Breast epithelium (tissue), 4 donors: ENCODE data around the gene SASH3. TPM values are rescaled to one million over a fixed set of nuclear protein-coding genes. Genes with fewer than 3 reads are reported as not detected.
A peak's percentile ranks its signal among the peaks of the same experiment; 100 is the strongest.

Experiments
- DNase-seq, 2 donors: peaks; one replicate each; pipeline ENCODE4 v3.0.0-alpha.2; 2019; ENCODE audit warnings: low spot score in 2 of 2
- H3K27ac ChIP-seq, 2 donors: fragments of 200-600 bp; sonication (generic) in 1 of 2; one replicate each; pipeline ENCODE4 v1.5.1; 2016 to 2019; ENCODE audit warnings: mild to moderate bottlenecking in 1 of 2
- H3K27me3 ChIP-seq, 2 donors: fragments of 200-600 bp; sonication (generic) in 1 of 2; one replicate each; pipeline versions ENCODE4 v1.5.1 to v1.6.0; 2017 to 2019; ENCODE audit warnings: control low read depth in 1 of 2, mild to moderate bottlenecking in 1 of 2
- H3K36me3 ChIP-seq: fragments of 200-600 bp; one replicate; pipeline ENCODE4 v1.5.1; 2019
- H3K4me1 ChIP-seq, 2 donors: fragments of 200-600 bp; sonication (generic); one replicate each; pipeline ENCODE4 v1.5.1; 2016 to 2019; ENCODE audit warnings: control low read depth in 1 of 2
- H3K4me3 ChIP-seq, 3 donors: fragments of 200-600 bp; sonication (generic); 1 replicate in 2 of 3; 2 replicates in 1 of 3; pipeline ENCODE4 v1.5.1; 2016 to 2019; ENCODE audit warnings: mild to moderate bottlenecking in 3 of 3, moderate library complexity in 2 of 3
- H3K9me3 ChIP-seq, 2 donors: fragments of 200-600 bp; sonication (generic) in 1 of 2; one replicate each; pipeline ENCODE4 v1.5.1; 2016 to 2019; ENCODE audit warnings: control low read depth in 1 of 2
- POLR2A ChIP-seq: fragments of 450-650 bp; IDR thresholded peaks from one replicate; pipeline ENCODE4 v1.6.1; 2016; ENCODE audit warnings: antibody characterized with exemption, mild to moderate bottlenecking, moderate library complexity
- POLR2AphosphoS5 ChIP-seq, 3 donors: sonication (generic); formaldehyde crosslinking; IDR thresholded peaks; one replicate each; pipeline ENCODE4 v1.6.1; 2017; ENCODE audit warnings: antibody characterized with exemption in 3 of 3
- intact Hi-C: fragments of 100-400 bp; cut with DNase I; formaldehyde crosslinking; loops from one replicate; pipeline ENCODE4 v1.15.1; 2023; ENCODE audit warnings: low total_unique reads
- total RNA-seq, 3 donors: library from RNA; depleted of rRNA; stranded (reverse); fragments of >200 nt; gene quantifications; one replicate each; pipeline ENCODE4 v1.1.0, GENCODE V29; 2016
- TF ChIP-seq, protein P1 (sequence below), 3 donors: fragments of 450-650 bp; IDR thresholded peaks; one replicate each; pipeline ENCODE4 v1.5.1; 2016 to 2017; ENCODE audit warnings: antibody characterized with exemption in 3 of 3, mild to moderate bottlenecking in 3 of 3, moderate library complexity in 3 of 3

SASH3 gene
- total RNA-seq, 3 donors from 2014 or later: 6.6 to 18.7 (median 10.0) TPM

DNA sequence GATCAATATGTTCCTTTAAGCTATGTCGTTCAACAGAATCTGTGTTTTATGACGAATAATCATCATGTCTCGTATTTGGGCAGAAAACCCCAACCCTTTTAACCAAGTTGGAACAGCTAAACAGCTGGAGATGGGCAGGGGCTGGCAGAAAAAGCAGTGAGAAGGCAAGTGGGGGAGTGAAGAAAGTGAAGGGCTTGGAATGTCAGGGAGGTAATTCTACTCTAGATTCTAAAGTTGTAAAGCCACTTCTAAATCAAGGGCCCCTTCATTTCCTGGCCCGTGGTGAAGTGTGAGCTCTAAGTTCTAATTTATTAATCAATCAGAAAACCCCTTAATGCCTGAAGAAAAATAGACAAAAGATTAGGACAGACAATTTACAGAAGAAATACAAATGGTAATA lies 20.4 kb downstream of the SASH3 start:
- Histone ChIP-seq H3K27ac (no peak overlapping the region), H3K27me3 (peaks cover 0 to 8% of the 10 kb centered on the region in 2 donors), H3K4me1 (no peaks in the 10 kb centered on the region), H3K9me3 (no peaks in the 10 kb centered on the region), H3K4me3 (no peak overlapping the region), H3K36me3 (no peaks in the 10 kb centered on the region)
- intact Hi-C loops: no loop called here
- no peak for DNase-seq
- TF ChIP-seq, protein P1, sequence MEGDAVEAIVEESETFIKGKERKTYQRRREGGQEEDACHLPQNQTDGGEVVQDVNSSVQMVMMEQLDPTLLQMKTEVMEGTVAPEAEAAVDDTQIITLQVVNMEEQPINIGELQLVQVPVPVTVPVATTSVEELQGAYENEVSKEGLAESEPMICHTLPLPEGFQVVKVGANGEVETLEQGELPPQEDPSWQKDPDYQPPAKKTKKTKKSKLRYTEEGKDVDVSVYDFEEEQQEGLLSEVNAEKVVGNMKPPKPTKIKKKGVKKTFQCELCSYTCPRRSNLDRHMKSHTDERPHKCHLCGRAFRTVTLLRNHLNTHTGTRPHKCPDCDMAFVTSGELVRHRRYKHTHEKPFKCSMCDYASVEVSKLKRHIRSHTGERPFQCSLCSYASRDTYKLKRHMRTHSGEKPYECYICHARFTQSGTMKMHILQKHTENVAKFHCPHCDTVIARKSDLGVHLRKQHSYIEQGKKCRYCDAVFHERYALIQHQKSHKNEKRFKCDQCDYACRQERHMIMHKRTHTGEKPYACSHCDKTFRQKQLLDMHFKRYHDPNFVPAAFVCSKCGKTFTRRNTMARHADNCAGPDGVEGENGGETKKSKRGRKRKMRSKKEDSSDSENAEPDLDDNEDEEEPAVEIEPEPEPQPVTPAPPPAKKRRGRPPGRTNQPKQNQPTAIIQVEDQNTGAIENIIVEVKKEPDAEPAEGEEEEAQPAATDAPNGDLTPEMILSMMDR (IDR thresholded peaks at IDR 0.05): no peak
- TF ChIP-seq POLR2AphosphoS5 (IDR thresholded peaks at IDR 0.05) (no peak), POLR2A (no peak)

DNA sequence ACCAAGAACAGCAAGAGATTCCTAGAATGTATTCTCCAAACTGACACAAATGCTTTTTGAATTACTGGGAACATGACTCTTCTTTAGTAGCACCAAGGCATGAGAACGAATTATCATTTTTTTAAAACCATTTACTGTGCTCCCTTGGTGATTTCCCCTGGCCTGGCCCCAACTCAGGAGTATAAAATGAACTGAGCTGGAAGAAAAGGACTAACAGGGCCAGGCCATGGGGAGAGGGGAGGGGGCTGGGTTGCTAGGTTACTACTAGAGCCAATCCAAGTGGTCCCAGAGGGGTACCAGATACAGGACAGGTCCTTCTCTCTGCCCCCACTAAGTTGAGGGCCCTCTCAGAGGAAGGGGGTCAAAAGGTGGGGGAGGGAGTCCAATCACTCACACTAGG lies 23.1 kb downstream of the SASH3 start:
- DNase-seq: no peak
- Histone ChIP-seq H3K9me3 (no peaks in the 10 kb centered on the region), H3K27ac (no peak overlapping the region), H3K4me3 (no peak overlapping the region), H3K36me3 (no peaks in the 10 kb centered on the region), H3K27me3 (no peaks in the 10 kb centered on the region), H3K4me1 (no peaks in the 10 kb centered on the region)
- intact Hi-C loops: no loop called here
- TF ChIP-seq, protein P1 (IDR thresholded peaks at IDR 0.05): no peak
- no peak for TF ChIP-seq POLR2A

DNA sequence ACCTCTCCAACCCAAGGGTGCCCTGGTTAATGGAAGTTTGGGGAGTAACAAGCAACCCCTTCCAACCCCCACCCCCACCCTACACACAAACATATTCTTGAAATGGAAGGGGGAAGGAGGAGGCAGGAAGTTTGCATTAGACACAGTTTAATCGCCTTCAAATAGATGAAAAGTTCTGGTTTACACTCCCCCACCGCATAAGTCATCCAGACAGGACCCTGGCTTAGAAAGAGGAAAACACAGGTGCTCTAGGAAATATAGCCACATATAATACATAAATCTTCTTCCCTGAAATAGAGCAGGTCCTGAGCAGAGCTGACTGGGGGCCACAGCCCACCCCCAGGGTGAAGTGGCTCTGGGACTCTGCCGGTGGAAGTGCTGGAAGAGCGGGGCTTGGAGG lies 25.1 kb downstream of the SASH3 start:
- intact Hi-C loops: no loop called here

DNA sequence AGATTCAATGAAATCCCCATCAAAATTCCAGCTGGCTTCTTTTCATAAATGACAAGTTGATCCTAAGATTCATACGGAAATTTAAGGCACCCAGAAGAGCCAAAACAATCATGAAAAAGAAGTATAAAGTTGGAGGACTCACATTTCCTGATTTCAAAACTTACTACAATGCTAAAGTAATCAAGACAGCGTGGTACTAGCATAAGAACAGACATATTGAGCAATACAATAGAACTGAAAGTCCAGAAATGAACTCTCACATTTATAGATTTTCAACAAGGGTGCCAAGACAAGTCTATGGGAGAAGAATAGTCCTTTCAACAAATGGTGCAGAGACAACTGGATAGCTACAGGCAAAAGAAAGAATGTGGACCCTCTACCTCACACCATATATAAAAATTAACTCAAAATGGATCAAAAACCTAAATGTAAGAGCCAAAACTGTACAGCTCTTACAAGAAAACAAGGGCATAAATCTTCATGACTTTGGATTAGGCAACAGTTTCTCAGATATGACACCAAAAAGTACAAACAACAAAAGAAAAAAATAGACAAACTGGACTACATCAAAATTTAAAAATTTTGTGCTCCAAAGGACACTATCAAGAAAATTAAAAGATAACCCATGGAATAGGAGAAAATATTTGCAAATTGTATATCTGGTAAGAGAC lies 28.5 kb downstream of the SASH3 start:
- Histone ChIP-seq H3K36me3 (no peaks in the 10 kb centered on the region), H3K4me3 (no peak overlapping the region), H3K4me1 (no peaks in the 10 kb centered on the region), H3K27me3 (no peaks in the 10 kb centered on the region), H3K27ac (no peak overlapping the region), H3K9me3 (no peaks in the 10 kb centered on the region)
- no peak for DNase-seq
- intact Hi-C loops: no loop called here
- TF ChIP-seq, protein P1 (IDR thresholded peaks at IDR 0.05): no peak
- TF ChIP-seq POLR2AphosphoS5 (IDR thresholded peaks at IDR 0.05) (no peak), POLR2A (no peak)

More for the DNA sequence above, 25.1 kb downstream of the SASH3 start:
- no peaks in the 10 kb centered on the region for H3K36me3 ChIP-seq
- DNase-seq: no peak
- TF ChIP-seq POLR2A (no peak), POLR2AphosphoS5 (IDR thresholded peaks at IDR 0.05) (no peak)
- TF ChIP-seq, protein P1 (IDR thresholded peaks at IDR 0.05): no peak
- no peaks in the 10 kb centered on the region for H3K9me3 ChIP-seq
- no peak overlapping the region for H3K27ac ChIP-seq
- H3K27me3 ChIP-seq: no peaks in the 10 kb centered on the region
- H3K4me3 ChIP-seq: no peak overlapping the region
- no peaks in the 10 kb centered on the region for H3K4me1 ChIP-seq

DNA sequence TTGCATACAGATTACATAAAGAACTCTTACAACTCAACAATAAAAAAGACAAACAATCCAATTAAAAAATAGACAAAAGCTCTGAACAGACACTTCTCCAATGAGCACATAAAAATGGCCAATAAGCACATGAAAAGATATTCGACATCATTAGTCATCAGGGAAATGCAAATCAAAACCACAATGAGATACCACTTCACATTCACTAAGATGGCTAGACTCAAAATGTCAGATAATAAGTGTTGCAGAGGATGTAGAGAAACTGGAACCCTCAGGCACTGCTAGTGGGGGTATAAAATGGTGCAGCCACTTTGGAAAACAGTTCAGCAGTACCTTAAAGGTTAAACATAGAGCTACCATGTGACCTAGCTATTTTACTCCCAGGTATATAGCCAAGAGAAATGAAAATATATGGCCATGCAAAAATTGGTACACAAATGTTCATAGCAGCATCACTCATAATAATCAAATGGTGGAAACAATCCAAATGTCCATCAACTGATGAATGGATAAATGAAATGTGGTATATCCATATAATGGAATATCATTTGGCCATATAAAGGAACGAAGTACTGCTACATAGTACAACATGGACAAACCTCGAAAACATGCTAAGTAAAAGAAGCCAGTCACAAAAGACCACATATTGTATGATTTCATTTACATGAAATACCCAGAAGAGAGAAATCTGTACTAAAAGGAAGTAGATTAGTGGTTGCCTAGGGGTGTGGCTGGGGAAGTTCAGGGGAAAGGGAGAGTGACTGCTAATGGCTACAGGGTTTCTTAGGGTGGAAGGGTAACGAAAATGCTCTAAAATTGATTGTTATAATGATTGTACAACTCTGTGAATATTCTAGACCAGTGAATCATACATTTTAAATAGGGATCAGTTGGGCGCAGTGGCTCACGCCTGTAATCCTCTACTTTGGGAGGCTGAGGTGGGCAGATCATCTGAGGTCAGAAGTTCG lies 29.4 kb downstream of the SASH3 start:
- no peak overlapping the region for H3K4me3 ChIP-seq
- DNase-seq: no peak
- no peaks in the 10 kb centered on the region for H3K36me3 ChIP-seq
- peak overlapping the region in 1 of 2 donors; percentile 66 for H3K27ac ChIP-seq
- H3K4me1 ChIP-seq: no peaks in the 10 kb centered on the region
- no peak for TF ChIP-seq POLR2A
- no peak for TF ChIP-seq POLR2AphosphoS5 (IDR thresholded peaks at IDR 0.05)
- no peaks in the 10 kb centered on the region for H3K9me3 ChIP-seq
- intact Hi-C loops: no loop called here
- no peaks in the 10 kb centered on the region for H3K27me3 ChIP-seq
